Right cardiac atrium (tissue), 5 donors: ENCODE data around the gene NAA20. TPM values are rescaled to one million over a fixed set of nuclear protein-coding genes. Genes with fewer than 3 reads are reported as not detected.

ENCODE experiments used
- ATAC-seq, 2 donors: fragments of 200-7000 bp; cut with Tn5 transposase; one replicate each; pipeline versions ENCODE4 v1.8.0 to v1.9.1; 2020; ENCODE audit warnings: moderate library complexity in 2 of 2, mild to moderate bottlenecking in 1 of 2
- DNase-seq, 3 donors: peaks; one replicate each; pipeline ENCODE4 v3.0.0-alpha.2; 2020
- H3K27ac ChIP-seq: one replicate; pipeline ENCODE4 v1.5.1; 2013; ENCODE audit warnings: mild to moderate bottlenecking, low read length, control low read depth, moderate library complexity
- H3K27me3 ChIP-seq: one replicate; pipeline ENCODE4 v1.6.1; 2013; ENCODE audit not compliant: control insufficient read depth, insufficient read depth
- H3K4me1 ChIP-seq: one replicate; pipeline ENCODE4 v1.6.1; 2013; ENCODE audit warnings: low read length; ENCODE audit not compliant: control insufficient read depth, insufficient read depth
- H3K4me3 ChIP-seq: one replicate; pipeline ENCODE4 v1.5.1; 2013; ENCODE audit warnings: low read length, control low read depth
- H3K9me3 ChIP-seq: one replicate; pipeline ENCODE4 v1.6.1; 2013; ENCODE audit warnings: low read length; ENCODE audit not compliant: control insufficient read depth
- WGBS: extraction: QIAGEN DNeasy Blood & Tissue Kit; methylation state at CpG from one replicate; pipeline ENCODE4 v1.1.7; 2013; 5-methylcytosine and 5-hydroxymethylcytosine counted together
- intact Hi-C, 4 donors: fragments of 100-400 bp; cut with DNase I; formaldehyde crosslinking; loops; one replicate each; pipeline versions ENCODE4 v1.11.0 to v1.14.0; 2022 to 2023
- polyA plus RNA-seq: library from polyadenylated mRNA; stranded (reverse); fragments of 200-250 nt; gene quantifications from one replicate; pipeline ENCODE4 v1.2.3, GENCODE V29; 2013
- total RNA-seq, 4 donors: library from RNA; stranded (reverse); fragmentation: NEBNext Ultra II Directional; extraction: Animal tissue kit (Norgen Biotek cat#: 25700); gene quantifications; one replicate each; pipeline ENCODE4 v1.2.1, GENCODE V29; 2021
- donor health status: healthy with polysubstance abuse.
- donor health status: DM: no; HTN: yes; CAD: no.
- donor health status: DM: no; HTN: no; CAD: no.
- donor health status: DM: no; HTN: yes; CAD: no; lungs with severe emphysema.
- donor health status: DM: yes; HTN: yes; CAD: no.

The NAA20 gene
- total and polyA plus RNA-seq, 5 donors: 49.4 to 82.9 (median 55.6) TPM

DNA sequence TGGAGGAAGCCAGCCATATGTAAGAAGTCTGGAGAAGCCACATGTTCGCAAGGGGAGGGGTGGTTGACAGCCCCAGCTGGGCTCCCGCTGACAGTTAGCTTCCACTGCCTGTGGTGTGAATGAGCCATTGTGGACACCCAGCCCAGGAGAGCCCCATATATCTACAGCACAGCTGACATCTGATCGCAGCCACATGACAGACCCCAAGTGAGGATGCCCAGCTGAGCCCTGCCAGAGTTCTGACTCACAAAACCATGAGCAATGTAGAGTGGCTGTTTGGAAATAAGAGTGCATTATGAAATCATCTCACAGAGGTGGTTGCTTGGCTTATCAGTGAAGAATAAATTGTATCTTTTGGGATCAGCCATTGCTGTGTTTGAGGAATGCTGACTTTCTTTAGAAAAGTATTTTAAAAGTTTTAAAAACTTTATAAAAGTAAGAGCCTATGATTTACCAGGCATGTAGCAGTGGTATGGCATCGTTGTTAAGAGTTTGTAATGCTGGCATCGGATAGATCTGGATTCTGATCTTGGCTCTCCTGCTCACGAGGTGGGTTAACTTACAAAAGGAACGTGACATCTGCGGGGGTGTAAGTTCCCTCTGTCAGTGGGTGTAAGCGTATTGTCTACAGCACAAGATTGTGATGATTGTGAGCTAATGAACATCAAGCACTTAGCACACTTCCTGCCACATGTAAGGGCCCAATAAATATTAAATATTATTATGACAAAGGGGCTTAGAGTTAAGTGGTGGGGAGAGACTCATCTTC is 59.3 kb downstream of the NAA20 start:
- H3K27me3 ChIP-seq: no peaks in the 10 kb centered on the region
- ATAC-seq: peak in 1 of 2 donors; percentile 43
- no peak for DNase-seq
- no peaks in the 10 kb centered on the region for H3K9me3 ChIP-seq
- 72% methylated on average over 9 of the region's 9 CpGs for WGBS
- H3K27ac ChIP-seq: no peak overlapping the region
- H3K4me1 ChIP-seq: no peaks in the 10 kb centered on the region
- H3K4me3 ChIP-seq: no peak overlapping the region
- intact Hi-C loops: no loop called here

DNA sequence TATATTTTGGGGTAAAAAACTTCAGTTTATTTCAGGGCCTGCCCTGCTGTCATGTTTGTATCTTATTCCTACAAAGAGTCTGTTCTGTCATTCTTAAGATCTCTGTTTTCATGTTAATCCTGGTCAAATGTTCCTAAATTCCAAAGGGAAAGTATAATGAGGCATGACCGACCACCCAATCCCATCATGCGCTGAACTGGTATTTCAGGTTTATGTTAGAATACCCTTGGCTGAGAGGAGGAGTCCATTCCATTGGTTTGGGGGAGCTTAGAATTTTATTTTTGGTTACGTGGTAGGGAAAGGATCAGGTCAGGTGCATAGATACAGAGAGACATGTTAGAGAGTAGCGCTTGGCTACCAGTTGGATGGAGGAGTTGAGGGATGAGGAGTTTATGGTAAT is 60.9 kb downstream of the NAA20 start:
- Histone ChIP-seq H3K4me3 (no peak overlapping the region), H3K4me1 (no peaks in the 10 kb centered on the region), H3K27ac (no peak overlapping the region), H3K27me3 (no peaks in the 10 kb centered on the region), H3K9me3 (no peaks in the 10 kb centered on the region)
- WGBS: 95% methylated on average over 4 of the region's 4 CpGs
- ATAC-seq: no peak
- no peak for DNase-seq
- intact Hi-C loops: no loop called here

DNA sequence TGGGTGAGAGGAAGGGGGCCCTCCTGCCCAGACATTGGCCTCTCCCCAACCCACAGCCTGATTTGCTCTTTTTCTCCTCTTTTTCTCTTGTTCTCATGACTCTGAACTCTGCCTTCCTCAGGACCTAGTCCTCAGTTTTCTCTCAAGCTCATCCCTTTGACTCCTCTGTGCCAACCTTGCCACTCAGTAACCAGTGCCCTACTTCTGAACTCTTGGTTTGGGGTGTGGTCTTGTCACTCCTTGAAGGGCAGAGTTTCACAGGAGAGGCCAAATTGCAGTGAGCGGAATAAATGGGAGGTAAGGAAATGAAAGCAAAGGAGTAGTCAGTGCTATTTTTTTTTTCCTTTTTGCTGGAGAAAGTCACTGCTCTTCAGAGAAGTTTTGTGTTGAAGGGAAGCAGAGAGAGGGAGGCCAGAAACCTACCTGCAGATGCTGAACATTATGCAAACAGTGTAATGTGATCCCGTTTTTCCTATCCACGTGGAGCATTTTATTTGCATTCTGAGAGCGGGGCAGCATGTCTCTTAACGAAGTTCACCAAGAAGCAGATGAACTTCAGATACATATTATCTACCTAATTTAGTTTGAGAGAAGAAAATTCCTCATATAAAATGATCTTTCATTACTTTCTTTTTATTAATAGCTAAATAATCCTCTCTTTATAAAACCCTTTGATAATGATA is 62.1 kb downstream of the NAA20 start:
- Histone ChIP-seq H3K4me1 (no peaks in the 10 kb centered on the region), H3K27ac (no peak overlapping the region), H3K4me3 (no peak overlapping the region), H3K27me3 (no peaks in the 10 kb centered on the region), H3K9me3 (no peaks in the 10 kb centered on the region)
- DNase-seq (no peak), ATAC-seq (no peak)
- 54% methylated on average over 5 of the region's 5 CpGs for WGBS
- intact Hi-C loops: no loop called here

Other genes starting within 250 kb of the NAA20 start
- 10 to 100 TPM; 15.6 to 17.6 (median 16.0) TPM for gene CRNKL1, start 35.1 kb downstream of the NAA20 start, total RNA-seq
- 10.9 TPM for gene CRNKL1, start 35.1 kb downstream of the NAA20 start, polyA plus RNA-seq
- gene CFAP61, start 35.2 kb downstream of the NAA20 start, total RNA-seq: 1 to 10 TPM in 1 of 4 donors, under 1 TPM in 2, not detected in 1; 0.74 to 2.4 (median 0.75) TPM
- 0.11 TPM for gene CFAP61, start 35.2 kb downstream of the NAA20 start, polyA plus RNA-seq